HCT116 (cell line): ENCODE measurements around the gene CCDC188. TPM values are rescaled to one million over a fixed set of nuclear protein-coding genes. Genes with fewer than 3 reads are reported as not detected.

Experiments
- ATAC-seq: fragments of 200-7000 bp; cut with Tn5 transposase; 2 replicates; pipeline ENCODE4 v1.9.1; 2020; ENCODE audit warnings: mild to moderate bottlenecking, moderate library complexity
- BruUV-seq: library from RNA; stranded (reverse); fragments of 400-500 nt; replicated peaks from 2 replicates; lab custom pipeline; 2021; lab: Mats Ljungman, UMichigan
- CTCF ChIA-PET: fragments of 300-600 bp; sonication (Branson Sonifier 250); formaldehyde crosslinking; loops from one replicate; lab custom pipeline; 2021; ENCODE audit warnings: antibody characterized with exemption; lab: Charles Lee
- POLR2A ChIA-PET: fragments of 300-600, 350-600 bp; sonication (Branson Sonifier 250); formaldehyde crosslinking; loops from one replicate; lab custom pipeline; 2021; ENCODE audit warnings: antibody characterized with exemption; lab: Charles Lee
- RAD21 ChIA-PET, 2 experiments: fragments of 300-600 bp; sonication (Branson Sonifier 250); formaldehyde crosslinking; loops; one replicate each; lab custom pipeline; 2023; ENCODE audit warnings: low total read pairs in 2 of 2; ENCODE audit not compliant: uncharacterized antibody in 2 of 2, unreplicated experiment in 2 of 2, low non-redundant PET in 1 of 2; lab: Charles Lee
- DNase-seq: peaks from one replicate; pipeline ENCODE4 v3.0.0-alpha.2; 2010; ENCODE audit warnings: low read depth, low spot score
- H2AFZ ChIP-seq: fragments of 200-600 bp; shearing (Covaris generic), sonication (generic); 2 replicates; pipeline ENCODE4 v1.6.1; 2017; ENCODE audit warnings: low read depth, mixed run types, mixed read lengths, antibody characterized with exemption, low read length; ENCODE audit not compliant: poor library complexity, severe bottlenecking
- H3K27ac ChIP-seq: 2 replicates; pipeline ENCODE4 v1.5.1; 2012; ENCODE audit warnings: low read depth, low read length
- H3K27me3 ChIP-seq: fragments of 200-600 bp; sonication (generic); 2 replicates; pipeline ENCODE4 v1.6.1; 2016; ENCODE audit warnings: mixed run types, low read length, mixed read lengths; ENCODE audit not compliant: insufficient read depth
- H3K36me3 ChIP-seq, 2 experiments: fragments of 200-500 bp in 1 of 2; fragments of 200-600 bp in 1 of 2; sonication (Bioruptor generic) in 1 of 2; sonication (generic) in 1 of 2; 2 replicates each; pipeline versions ENCODE4 v1.5.1 to v1.6.1; 2014 to 2016; ENCODE audit warnings: low read length in 2 of 2, inconsistent platforms in 1 of 2, mixed read lengths in 1 of 2, mixed run types in 1 of 2; ENCODE audit not compliant: insufficient read depth in 2 of 2, control insufficient read depth in 1 of 2
- H3K4me1 ChIP-seq, 2 experiments: fragments of 200-600 bp in 1 of 2; sonication (generic) in 1 of 2; 2 replicates each; pipeline versions ENCODE4 v1.5.1 to v1.6.1; 2012 to 2017; ENCODE audit warnings: low read length in 2 of 2, inconsistent platforms in 1 of 2, mild to moderate bottlenecking in 1 of 2, mixed read lengths in 1 of 2, mixed run types in 1 of 2, moderate library complexity in 1 of 2; ENCODE audit not compliant: insufficient read depth in 2 of 2, control insufficient read depth in 1 of 2
- H3K4me2 ChIP-seq: fragments of 200-600 bp; sonication (generic); 2 replicates; pipeline ENCODE4 v1.6.1; 2017; ENCODE audit warnings: mixed run types, low read length, mixed read lengths
- H3K4me3 ChIP-seq, 2 experiments: fragments of 200-600 bp in 1 of 2; sonication (generic) in 1 of 2; replicated peaks in 1 of 2; 2 replicates each; pipeline ENCODE4 v1.5.1; 2011 to 2016; ENCODE audit warnings: low read length in 2 of 2, control low read depth in 1 of 2, low read depth in 1 of 2, mild to moderate bottlenecking in 1 of 2, mixed read lengths in 1 of 2, mixed run types in 1 of 2
- H3K79me2 ChIP-seq: fragments of 200-600 bp; sonication (generic); 2 replicates; pipeline ENCODE4 v1.6.1; 2017; ENCODE audit warnings: mild to moderate bottlenecking, mixed run types, low read length, moderate library complexity, mixed read lengths; ENCODE audit not compliant: insufficient read depth
- H3K9ac ChIP-seq: fragments of 200-600 bp; sonication (generic); 2 replicates; pipeline ENCODE4 v1.6.1; 2016; ENCODE audit warnings: low read length, mixed read lengths
- H3K9me2 ChIP-seq: fragments of 200-600 bp; sonication (generic), shearing (Covaris generic); 2 replicates; pipeline ENCODE4 v1.6.1; 2017; ENCODE audit warnings: mixed run types, mild to moderate bottlenecking, moderate library complexity; ENCODE audit not compliant: insufficient read depth
- H3K9me3 ChIP-seq, 2 experiments: fragments of 200-500 bp in 1 of 2; fragments of 200-600 bp in 1 of 2; sonication (Bioruptor generic) in 1 of 2; sonication (generic) in 1 of 2; 2 replicates each; pipeline ENCODE4 v1.6.1; 2014 to 2017; ENCODE audit warnings: low read length in 2 of 2, mixed read lengths in 2 of 2, inconsistent platforms in 1 of 2, low read depth in 1 of 2, mild to moderate bottlenecking in 1 of 2, mixed run types in 1 of 2, moderate library complexity in 1 of 2; ENCODE audit not compliant: control insufficient read depth in 1 of 2, insufficient read depth in 1 of 2
- H4K20me1 ChIP-seq: fragments of 200-600 bp; sonication (generic), shearing (Covaris generic); 2 replicates; pipeline ENCODE4 v1.6.1; 2017; ENCODE audit warnings: mixed run types, mild to moderate bottlenecking, moderate library complexity; ENCODE audit not compliant: insufficient read depth
- CBX3 ChIP-seq: IDR thresholded peaks from 2 replicates; pipeline ENCODE4 v1.6.1; 2012; ENCODE audit warnings: low read depth
- EGR1 ChIP-seq: IDR thresholded peaks from 2 replicates; pipeline ENCODE4 v1.6.1; 2012; ENCODE audit warnings: low read depth
- FOSL1 ChIP-seq: IDR thresholded peaks from 2 replicates; pipeline ENCODE4 v1.6.1; 2012; ENCODE audit warnings: low read depth
- JUND ChIP-seq: IDR thresholded peaks from 2 replicates; pipeline ENCODE4 v1.6.1; 2012
- POLR2A ChIP-seq: IDR thresholded peaks from 2 replicates; pipeline ENCODE4 v1.7.0; 2011; ENCODE audit warnings: borderline replicate concordance; ENCODE audit not compliant: insufficient read depth, insufficient read length; ENCODE audit errors: extremely low read depth
- RAD21 ChIP-seq: IDR thresholded peaks from 2 replicates; pipeline ENCODE4 v1.6.1; 2012; ENCODE audit warnings: low read depth, mild to moderate bottlenecking
- SP1 ChIP-seq: IDR thresholded peaks from 2 replicates; pipeline ENCODE4 v1.6.1; 2012; ENCODE audit warnings: low read depth
- YY1 ChIP-seq: IDR thresholded peaks from 2 replicates; pipeline ENCODE4 v1.6.1; 2011; ENCODE audit warnings: low read length, low read depth, moderate library complexity, mild to moderate bottlenecking; ENCODE audit not compliant: insufficient replicate concordance; ENCODE audit errors: extremely low read depth
- intact Hi-C: fragments of 100-400 bp; cut with micrococcal nuclease; formaldehyde crosslinking; loops from 2 replicates; pipeline ENCODE4 v1.10.0; 2022
- total RNA-seq: library from RNA; stranded (reverse); gene quantifications from one replicate; pipeline ENCODE4 v1.2.1, GENCODE V29; 2021; ENCODE audit not compliant: unreplicated experiment
- TF ChIP-seq, protein P1 (sequence below): IDR thresholded peaks from 2 replicates; pipeline ENCODE4 v1.6.1; 2012
- TF ChIP-seq, protein P2 (sequence below), 3 experiments: fragments of 200-600 bp in 1 of 3; sonication (generic) in 1 of 3; IDR thresholded peaks in 2 of 3; conservative IDR thresholded peaks in 1 of 3; 2 replicates each; pipeline ENCODE4 v1.5.1; 2012 to 2017; ENCODE audit warnings: low read depth in 2 of 3, low read length in 2 of 3, antibody characterized with exemption in 1 of 3, borderline replicate concordance in 1 of 3, control low read depth in 1 of 3, mild to moderate bottlenecking in 1 of 3, mixed read lengths in 1 of 3, mixed run types in 1 of 3, moderate library complexity in 1 of 3; ENCODE audit not compliant: insufficient read depth in 1 of 3
- TF ChIP-seq, protein P3 (sequence below): IDR thresholded peaks from 2 replicates; pipeline ENCODE4 v1.6.1; 2012; ENCODE audit warnings: low read depth

CCDC188 gene
- total RNA-seq, 1 experiment from 2014 or later = not detected

DNA sequence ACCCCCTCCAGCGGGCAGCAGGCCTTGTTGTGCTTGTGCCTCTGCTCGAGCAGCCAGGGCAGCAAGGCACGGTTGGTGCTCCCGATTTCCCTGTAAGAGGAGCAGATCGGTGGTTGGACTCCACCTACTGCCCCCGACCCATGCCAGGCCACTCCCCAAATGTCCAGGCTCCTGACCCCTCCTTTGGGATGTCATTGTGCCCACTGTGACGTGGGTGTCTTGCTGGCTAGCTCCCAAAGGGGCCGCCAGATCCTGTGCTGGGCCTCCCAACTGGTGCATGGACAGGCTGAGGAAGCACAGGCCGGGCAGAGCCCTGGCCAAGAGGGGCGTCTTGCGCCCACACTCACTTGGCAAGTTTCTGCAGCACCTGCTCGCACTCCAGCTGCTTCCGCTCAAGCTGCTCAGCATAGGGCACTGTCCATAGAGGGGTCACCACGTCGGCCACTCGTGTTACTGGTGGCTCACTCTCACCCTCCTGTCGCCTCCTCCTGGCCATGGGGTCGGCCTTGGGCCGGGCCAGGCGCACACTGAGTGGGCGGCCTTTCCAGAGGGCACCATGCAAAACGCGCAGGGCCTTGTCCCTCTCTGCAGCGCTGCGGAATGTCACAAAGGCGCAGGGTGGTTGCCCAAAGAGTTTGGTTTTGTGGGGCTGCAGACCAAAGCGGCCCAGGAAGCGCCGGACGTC is 35.0 kb downstream of the CCDC188 start, which contains the start of gene RANBP1 (continued):
- TF ChIP-seq, protein P1, sequence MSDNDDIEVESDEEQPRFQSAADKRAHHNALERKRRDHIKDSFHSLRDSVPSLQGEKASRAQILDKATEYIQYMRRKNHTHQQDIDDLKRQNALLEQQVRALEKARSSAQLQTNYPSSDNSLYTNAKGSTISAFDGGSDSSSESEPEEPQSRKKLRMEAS = no peak
- TF ChIP-seq FOSL1 = no peak
- no peak for TF ChIP-seq YY1
- TF ChIP-seq SP1 = no peak
- TF ChIP-seq RAD21 = no peak
- TF ChIP-seq, protein P2, sequence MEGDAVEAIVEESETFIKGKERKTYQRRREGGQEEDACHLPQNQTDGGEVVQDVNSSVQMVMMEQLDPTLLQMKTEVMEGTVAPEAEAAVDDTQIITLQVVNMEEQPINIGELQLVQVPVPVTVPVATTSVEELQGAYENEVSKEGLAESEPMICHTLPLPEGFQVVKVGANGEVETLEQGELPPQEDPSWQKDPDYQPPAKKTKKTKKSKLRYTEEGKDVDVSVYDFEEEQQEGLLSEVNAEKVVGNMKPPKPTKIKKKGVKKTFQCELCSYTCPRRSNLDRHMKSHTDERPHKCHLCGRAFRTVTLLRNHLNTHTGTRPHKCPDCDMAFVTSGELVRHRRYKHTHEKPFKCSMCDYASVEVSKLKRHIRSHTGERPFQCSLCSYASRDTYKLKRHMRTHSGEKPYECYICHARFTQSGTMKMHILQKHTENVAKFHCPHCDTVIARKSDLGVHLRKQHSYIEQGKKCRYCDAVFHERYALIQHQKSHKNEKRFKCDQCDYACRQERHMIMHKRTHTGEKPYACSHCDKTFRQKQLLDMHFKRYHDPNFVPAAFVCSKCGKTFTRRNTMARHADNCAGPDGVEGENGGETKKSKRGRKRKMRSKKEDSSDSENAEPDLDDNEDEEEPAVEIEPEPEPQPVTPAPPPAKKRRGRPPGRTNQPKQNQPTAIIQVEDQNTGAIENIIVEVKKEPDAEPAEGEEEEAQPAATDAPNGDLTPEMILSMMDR (IDR thresholded peaks at IDR 0.05 in 2 of 3, conservative IDR thresholded peaks at IDR 0.05 in 1 of 3; ENCODE audit: borderline replicate concordance in 1 of 3, insufficient read depth in 1 of 3, low read depth in 2 of 3, low read length in 2 of 3) = no peak
- no peak for TF ChIP-seq CBX3

DNA sequence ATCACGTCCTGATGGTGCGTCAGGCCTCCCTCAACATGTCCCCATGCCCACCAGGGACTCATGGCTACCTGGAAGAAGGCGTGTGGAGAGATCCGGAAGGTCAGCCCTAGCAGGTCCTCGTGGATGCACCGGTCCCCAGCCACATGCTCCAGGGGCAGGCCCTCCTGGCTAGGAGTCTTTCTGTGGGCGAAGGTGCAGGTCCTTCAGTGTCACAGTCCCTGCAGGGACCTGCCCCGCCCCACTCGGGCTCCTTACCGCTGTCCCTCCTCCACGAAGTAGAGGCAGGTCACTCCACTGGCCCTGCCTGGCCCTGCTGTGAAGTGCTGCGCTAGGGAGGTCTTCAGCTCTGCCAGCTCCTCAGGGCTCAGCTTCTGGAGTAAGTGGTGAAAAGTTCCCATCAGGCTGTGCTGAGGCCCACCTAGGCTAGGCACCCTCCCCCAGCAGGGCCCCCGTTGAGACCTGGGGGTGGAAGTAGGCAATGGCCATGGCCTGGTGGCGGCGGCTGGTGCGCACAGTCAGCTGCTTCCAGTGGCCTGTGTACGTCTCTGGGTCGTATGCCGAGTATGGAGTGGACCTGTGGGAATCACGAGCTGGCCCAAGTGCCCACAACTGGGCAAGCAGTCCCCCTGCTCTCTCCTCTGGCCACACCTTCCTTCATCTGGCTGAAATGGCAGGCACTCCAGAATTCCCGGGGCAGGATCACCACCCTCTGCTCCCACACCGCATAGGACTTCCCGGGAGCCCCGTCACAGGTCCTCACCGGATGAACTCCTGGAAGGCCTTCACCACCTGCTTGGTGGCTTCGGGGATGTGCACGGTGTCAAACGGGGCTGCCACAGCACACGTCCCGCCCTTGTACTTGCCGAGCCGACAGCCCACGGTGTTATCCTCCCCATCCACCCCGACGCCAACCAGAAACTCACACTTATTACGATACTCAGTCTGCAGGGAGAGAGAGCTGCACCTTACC is 36.1 kb downstream of the CCDC188 start:
- no peaks in the 10 kb centered on the region for H3K9me3 ChIP-seq
- no TSS peak for BruUV-seq
- no peak overlapping the region; the same call in 1 of the 2 replicates for H3K27ac ChIP-seq
- H3K4me3 ChIP-seq = no peak overlapping the region
- H3K36me3 ChIP-seq = peaks cover 10 to 41% of the 10 kb centered on the region in 2 experiments
- DNase-seq (no peak), ATAC-seq (no peak)
- no peaks in the 10 kb centered on the region for H4K20me1 ChIP-seq
- peak overlapping the region; percentile 91 for H3K4me2 ChIP-seq
- no peaks in the 10 kb centered on the region for H3K27me3 ChIP-seq
- H3K9ac ChIP-seq = peak overlapping the region; percentile 99
- ChIA-PET CTCF (no interaction called here), POLR2A (no interaction called here), RAD21 (no interaction called here)
- intact Hi-C loops = loop anchor here (10.0 kb wide), 1 partner anchor 150 kb away; no protein-coding TSS in a partner anchor
- H2AFZ ChIP-seq = no peak overlapping the region
- peaks cover 12 to 28% of the 10 kb centered on the region in 2 experiments for H3K4me1 ChIP-seq
- no peaks in the 10 kb centered on the region for H3K9me2 ChIP-seq
- peaks cover 54% of the 10 kb centered on the region for H3K79me2 ChIP-seq
- TF ChIP-seq EGR1 (no peak), JUND (no peak), POLR2A (no peak), YY1 (no peak)
- TF ChIP-seq, protein P2 (IDR thresholded peaks at IDR 0.05 in 2 of 3, conservative IDR thresholded peaks at IDR 0.05 in 1 of 3; ENCODE audit: borderline replicate concordance in 1 of 3, insufficient read depth in 1 of 3, low read depth in 2 of 3, low read length in 2 of 3) = no peak
- TF ChIP-seq, protein P3, sequence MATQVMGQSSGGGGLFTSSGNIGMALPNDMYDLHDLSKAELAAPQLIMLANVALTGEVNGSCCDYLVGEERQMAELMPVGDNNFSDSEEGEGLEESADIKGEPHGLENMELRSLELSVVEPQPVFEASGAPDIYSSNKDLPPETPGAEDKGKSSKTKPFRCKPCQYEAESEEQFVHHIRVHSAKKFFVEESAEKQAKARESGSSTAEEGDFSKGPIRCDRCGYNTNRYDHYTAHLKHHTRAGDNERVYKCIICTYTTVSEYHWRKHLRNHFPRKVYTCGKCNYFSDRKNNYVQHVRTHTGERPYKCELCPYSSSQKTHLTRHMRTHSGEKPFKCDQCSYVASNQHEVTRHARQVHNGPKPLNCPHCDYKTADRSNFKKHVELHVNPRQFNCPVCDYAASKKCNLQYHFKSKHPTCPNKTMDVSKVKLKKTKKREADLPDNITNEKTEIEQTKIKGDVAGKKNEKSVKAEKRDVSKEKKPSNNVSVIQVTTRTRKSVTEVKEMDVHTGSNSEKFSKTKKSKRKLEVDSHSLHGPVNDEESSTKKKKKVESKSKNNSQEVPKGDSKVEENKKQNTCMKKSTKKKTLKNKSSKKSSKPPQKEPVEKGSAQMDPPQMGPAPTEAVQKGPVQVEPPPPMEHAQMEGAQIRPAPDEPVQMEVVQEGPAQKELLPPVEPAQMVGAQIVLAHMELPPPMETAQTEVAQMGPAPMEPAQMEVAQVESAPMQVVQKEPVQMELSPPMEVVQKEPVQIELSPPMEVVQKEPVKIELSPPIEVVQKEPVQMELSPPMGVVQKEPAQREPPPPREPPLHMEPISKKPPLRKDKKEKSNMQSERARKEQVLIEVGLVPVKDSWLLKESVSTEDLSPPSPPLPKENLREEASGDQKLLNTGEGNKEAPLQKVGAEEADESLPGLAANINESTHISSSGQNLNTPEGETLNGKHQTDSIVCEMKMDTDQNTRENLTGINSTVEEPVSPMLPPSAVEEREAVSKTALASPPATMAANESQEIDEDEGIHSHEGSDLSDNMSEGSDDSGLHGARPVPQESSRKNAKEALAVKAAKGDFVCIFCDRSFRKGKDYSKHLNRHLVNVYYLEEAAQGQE = no peak
